ENCODE measurements around the gene TBX10.

- TF ChIP-seq POLR2AphosphoS5 (IDR thresholded peaks at IDR 0.05; ENCODE audit: low read depth, low read length) (no peak), ZNF274 (IDR thresholded peaks at IDR 0.05; ENCODE audit: low read depth, low read length) (no peak), EZH2 (IDR thresholded peaks at IDR 0.05) (no peak), POLR2A (IDR thresholded peaks at IDR 0.05; ENCODE audit: borderline replicate concordance, extremely low read depth, insufficient read depth, insufficient read length) (no peak), REST (IDR thresholded peaks at IDR 0.05; ENCODE audit: low read depth) (no peak), MAX (IDR thresholded peaks at IDR 0.05) (no peak), SP1 (IDR thresholded peaks at IDR 0.05; ENCODE audit: low read depth) (no peak), RAD21 (IDR thresholded peaks at IDR 0.05; ENCODE audit: low read depth) (no peak)
- TF ChIP-seq, protein P1, sequence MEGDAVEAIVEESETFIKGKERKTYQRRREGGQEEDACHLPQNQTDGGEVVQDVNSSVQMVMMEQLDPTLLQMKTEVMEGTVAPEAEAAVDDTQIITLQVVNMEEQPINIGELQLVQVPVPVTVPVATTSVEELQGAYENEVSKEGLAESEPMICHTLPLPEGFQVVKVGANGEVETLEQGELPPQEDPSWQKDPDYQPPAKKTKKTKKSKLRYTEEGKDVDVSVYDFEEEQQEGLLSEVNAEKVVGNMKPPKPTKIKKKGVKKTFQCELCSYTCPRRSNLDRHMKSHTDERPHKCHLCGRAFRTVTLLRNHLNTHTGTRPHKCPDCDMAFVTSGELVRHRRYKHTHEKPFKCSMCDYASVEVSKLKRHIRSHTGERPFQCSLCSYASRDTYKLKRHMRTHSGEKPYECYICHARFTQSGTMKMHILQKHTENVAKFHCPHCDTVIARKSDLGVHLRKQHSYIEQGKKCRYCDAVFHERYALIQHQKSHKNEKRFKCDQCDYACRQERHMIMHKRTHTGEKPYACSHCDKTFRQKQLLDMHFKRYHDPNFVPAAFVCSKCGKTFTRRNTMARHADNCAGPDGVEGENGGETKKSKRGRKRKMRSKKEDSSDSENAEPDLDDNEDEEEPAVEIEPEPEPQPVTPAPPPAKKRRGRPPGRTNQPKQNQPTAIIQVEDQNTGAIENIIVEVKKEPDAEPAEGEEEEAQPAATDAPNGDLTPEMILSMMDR (IDR thresholded peaks at IDR 0.05 in 2 of 3, conservative IDR thresholded peaks at IDR 0.05 in 1 of 3; ENCODE audit: borderline replicate concordance in 1 of 3, insufficient read depth in 1 of 3, low read depth in 2 of 3, low read length in 2 of 3) = no peak
These were observed 22.9 kb downstream of the TBX10 start for GRCh38 chr11:67616431-67617242.

Measured in HCT116 (cell line).